GM19351 (cell line): ENCODE data around the gene RNF149.

Experiments
- ATAC-seq: cut with Tn5 transposase; IDR thresholded peaks from one replicate; pipeline ENCODE4 v1.9.1; 2021; ENCODE audit warnings: mild to moderate bottlenecking, moderate library complexity; ENCODE audit not compliant: unreplicated experiment

Gene RNF149

GRCh38 chr2:101299604-101300003 is 8.9 kb downstream of the RNF149 start:
- no peak for ATAC-seq

DNA sequence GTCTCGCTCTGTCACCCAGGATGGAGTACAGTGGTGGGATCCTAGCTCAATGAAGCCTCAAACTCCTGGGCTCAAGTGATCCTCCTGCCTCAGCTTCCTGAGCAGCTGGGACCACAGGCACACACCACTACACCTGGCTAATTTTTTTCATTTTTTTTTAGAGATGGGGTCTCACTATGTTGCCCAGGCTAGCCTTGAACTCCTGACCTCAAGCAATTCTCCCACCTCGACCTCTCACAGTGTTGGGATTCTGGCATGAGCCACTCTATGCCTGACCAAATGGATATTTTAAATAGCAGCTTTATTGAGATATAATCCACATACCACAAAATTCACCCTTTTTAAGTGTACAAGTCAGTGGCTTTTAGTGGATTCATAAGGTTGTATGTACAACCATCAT is 11.1 kb downstream of the RNF149 start:
- no peak for ATAC-seq

DNA sequence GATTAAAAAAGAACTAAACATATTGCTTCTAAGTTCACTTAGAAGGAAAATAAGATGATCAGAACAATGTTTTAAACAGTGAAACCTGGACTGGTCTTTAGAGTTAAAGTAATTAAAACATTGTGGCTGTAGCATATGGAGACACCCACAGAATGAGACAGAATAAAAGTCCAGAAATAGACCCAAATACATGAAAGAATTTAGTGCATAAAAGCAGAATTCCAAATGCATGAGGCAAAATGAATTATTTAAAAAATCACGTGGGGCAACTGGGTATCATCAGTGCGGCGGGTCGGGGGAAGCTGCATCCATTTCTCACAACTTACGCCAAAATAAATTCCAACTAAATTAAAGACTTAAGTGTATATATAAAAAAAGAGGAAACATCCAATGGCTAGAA is 12.1 kb downstream of the RNF149 start:
- no peak for ATAC-seq

DNA sequence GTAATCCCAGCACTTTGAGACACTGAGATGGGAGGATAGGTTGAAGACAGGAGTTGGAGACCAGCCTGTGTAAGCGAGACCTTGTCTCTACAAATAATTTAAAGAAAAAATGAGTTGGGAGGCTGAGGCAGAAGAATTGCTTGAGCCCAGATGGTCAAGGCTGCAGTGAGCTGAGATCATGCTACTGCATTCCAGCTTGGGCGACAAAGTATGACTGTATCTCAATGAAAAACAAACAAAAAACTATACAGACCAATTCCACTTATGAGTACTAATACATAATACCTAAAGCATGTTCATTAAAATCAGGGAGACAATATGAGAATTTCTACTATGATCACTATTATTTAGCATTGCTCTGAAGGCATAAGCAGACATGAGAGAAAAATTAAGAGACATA is 12.6 kb downstream of the RNF149 start:
- ATAC-seq, result no peak

- no peak for ATAC-seq
Measured at GRCh38 chr2:101294861-101295260, 13.6 kb downstream of the RNF149 start.

DNA sequence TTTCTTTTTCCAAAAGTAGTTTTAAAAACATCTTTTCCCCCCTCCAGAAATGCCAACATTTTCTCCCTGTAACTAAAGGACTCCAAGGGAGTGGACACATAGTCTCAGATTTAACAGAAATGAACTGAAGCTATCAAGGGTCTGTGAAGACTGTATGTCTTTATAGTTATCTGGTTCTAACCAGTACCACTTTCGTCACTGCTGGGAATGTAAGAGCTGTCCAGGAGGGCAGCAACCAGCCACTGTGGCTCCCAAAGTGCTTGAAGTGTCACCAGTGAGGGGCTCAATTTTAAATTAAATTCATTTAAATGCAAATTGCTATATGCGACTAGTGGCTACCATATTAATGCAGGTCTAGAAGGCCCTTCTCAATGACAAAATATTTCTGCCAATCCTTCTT is 15.0 kb downstream of the RNF149 start:
- no peak for ATAC-seq

DNA sequence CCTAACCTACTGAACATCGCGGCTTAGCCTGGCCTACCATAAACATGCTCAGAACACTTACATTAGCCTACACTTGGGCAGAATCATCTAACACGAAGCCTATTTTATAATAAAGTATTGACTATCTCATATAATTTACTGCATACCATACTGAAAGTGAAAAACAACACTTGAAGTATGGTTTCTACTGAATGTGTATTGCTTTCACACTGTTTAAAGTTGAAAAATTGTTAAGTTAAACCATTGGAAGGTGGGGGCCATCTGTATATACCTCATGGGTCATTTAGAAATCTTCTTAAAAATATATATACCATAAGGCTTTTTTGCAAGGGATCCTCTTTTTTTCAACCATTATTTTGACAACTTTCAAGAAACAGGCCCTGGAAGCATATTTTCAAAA is 16.5 kb downstream of the RNF149 start:
- no peak for ATAC-seq

GRCh38 chr2:101290711-101291110 is 17.8 kb downstream of the RNF149 start:
- no peak for ATAC-seq

DNA sequence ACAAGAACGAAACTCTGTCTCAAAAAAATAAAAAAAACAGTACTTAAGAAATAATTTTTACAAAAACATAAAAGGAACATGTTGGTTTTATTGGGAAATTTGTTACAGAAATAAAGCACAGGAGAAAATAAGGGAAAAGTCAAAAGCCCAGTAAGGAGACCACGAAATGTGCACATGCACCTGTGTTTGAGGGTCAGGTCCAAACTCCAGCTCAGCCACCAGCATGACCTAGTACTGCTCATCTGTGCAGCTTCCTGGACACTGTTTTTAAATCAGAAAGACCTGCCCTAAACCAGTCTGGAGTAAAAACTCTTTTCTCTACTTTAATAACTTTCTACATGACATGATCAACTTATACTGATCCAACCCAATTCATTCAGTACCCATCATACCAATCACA is 21.2 kb downstream of the RNF149 start:
- ATAC-seq, result no peak

DNA sequence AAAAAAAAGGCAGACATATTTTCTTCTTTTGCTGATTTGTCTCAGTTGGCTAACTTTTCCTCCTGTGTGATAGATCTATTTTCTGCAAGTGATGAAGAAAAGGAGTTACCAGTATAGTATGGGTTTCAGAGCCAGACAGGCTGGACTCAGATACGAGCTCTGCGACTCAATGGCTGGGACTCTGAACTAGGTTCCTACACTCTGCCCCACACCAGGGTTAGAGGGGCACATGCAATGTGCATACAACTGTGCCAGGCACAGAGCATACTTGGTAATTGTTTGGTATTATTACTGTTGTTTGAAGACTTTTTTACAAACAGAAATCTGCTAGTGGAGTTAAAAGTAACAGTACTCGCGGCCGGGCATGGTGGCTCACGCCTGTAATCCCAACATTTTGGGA is 21.8 kb downstream of the RNF149 start:
- ATAC-seq, result no peak

GRCh38 chr2:101282980-101283379 is 25.5 kb downstream of the RNF149 start:
- no peak for ATAC-seq

GRCh38 chr2:101281482-101281881 is 27.0 kb downstream of the RNF149 start:
- ATAC-seq, result no peak

- ATAC-seq, result no peak
Measured at GRCh38 chr2:101278925-101279324, 29.6 kb downstream of the RNF149 start.

GRCh38 chr2:101277111-101277510 is 31.4 kb downstream of the RNF149 start:
- ATAC-seq, result no peak

GRCh38 chr2:101274142-101274541 is 34.4 kb downstream of the RNF149 start:
- ATAC-seq, result no peak

DNA sequence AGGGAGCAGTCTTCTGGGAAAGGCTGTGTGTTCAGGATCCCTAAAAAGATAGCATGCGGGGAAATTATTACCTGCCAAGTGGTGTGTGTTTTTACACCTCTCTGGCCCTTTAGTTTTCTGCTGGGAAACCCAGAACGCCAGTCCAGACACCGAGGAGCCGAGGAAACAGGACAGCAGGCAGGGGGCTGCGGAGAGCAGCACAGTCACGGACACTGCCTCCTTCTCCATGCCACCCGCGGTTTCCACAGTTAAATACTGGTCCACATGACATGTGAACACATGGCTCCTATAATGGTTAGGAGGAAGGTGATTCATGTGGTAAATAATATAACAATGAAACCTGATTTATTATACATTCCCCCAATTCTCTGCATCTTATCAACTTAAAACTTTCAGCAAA is 35.4 kb downstream of the RNF149 start:
- no peak for ATAC-seq

DNA sequence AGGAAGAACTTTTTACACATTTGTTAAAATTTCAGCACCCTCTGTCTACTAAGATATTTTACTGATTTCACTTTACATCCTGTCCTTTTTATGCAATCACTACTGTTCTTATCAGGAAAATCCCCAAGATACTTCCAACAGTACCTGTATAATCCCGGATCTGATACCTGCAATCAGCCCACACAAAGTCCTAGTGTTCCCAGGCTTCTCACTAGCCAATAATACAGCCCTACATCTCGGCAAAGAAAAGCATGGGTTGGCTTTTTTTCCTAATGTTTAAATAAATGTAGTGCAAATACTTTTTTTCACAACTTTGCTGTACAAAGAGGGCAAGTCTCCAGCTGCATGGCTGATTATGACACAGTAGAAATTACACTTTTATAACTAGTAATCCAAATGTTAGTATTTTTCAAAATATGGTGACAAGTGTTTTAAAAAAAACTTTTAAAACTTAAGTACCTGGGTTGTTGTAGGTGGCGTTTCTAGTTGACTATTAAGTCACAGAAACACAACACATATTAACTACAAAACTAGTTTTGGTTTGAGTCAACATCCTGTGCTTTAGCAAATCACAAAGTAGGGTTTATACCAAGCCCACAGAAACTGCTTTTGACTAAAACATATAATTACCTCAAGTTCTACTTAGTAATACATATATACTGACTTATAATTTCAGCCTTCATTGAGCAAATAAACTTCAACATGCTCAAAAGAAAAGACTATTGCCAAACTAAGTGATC is 36.3 kb downstream of the RNF149 start:
- ATAC-seq, result peak; percentile 96

DNA sequence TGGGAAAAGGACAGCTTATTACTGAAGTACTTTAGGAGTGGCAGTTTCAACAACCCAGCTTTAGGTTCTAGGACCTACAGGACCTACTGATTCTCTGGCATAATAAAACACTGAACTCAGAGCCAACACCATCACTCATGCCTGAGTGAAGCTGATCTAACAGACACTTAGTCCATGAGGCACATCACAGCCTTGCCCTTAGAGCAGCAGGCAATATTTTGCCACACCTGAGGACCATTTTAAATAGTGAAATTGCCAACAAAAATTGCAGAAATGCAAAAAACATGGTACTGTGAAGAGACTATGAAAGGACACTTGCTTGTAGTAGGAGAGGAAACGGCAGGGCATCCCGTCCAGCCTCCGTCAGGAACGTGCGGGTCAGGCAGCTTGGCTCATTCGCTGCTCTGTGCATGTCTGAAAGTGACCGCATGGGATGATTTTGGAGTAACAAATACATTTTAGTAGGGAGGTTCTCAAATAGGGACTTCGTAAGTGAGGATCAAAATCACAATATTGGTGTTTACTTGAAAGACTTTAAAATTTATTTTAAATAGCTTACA is 37.7 kb downstream of the RNF149 start:
- ATAC-seq, result no peak

- ATAC-seq, result no peak
Measured at GRCh38 chr2:101267671-101268656, 40.5 kb downstream of the RNF149 start.

DNA sequence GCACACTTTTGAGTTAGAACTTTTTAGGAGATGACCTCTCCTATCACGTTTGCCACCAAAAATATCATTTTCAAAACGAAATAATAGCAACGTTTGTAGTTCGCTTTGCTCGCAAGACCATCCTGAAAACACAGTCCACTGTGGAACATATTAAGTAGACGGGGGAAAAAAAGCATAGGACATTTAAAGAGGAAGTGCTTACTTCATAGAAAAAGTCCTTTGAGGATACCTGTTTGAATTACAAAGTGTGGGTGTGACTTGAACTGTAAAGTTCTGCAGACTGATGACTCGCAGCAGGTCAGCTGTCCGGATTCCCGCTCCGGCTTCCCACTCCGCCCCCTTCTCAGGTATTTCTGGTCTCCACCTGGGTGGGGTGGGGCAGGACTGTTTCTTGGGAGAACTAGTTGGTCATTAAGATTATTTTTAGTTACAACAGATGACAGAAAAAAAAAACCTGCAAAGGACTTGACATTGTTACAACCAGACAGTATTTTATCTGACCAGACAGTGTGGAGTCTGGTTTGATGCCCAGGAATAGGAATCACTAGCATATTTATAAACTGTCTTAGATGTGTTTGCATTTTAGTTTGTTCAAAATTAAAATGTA is 42.5 kb downstream of the RNF149 start:
- ATAC-seq, result no peak

- ATAC-seq, result no peak
Measured at GRCh38 chr2:101264360-101264939, 44.1 kb downstream of the RNF149 start.
